Stimulated activated naive CD8-positive, alpha-beta T cell treated with anti-CD3 and anti-CD28 coated beads, Interleukin-15, Interleukin-2, amounts not matched to agents 100 U/mL and 50 U/mL, for 24 hours (primary cell): ENCODE data around the gene RNASEH2A.

Source experiments
- ATAC-seq: fragments of 150-1000 bp; cut with Tn5 transposase; one replicate; pipeline ENCODE4 v1.10.0; 2021
- DNase-seq: peaks from one replicate; pipeline ENCODE4 v3.0.0; 2021

Gene RNASEH2A

GRCh38 chr19:12859546-12859945 lies 53.2 kb downstream of the RNASEH2A start:
- DNase-seq (no peak), ATAC-seq (no peak)
